NCI-H526 treated with DMSO at 0.1 percent for 48 hours (cell line): ENCODE results near the gene PPFIA3.

Source experiments
- DNase-seq: peaks from one replicate; lab custom pipeline; 2025; lab: John Stamatoyannopoulos, UW

PPFIA3 gene

GRCh38 chr19:49182848-49183375 is 63.6 kb downstream of the PPFIA3 start:
- DNase-seq: no peak

- no peak for DNase-seq
Measured at GRCh38 chr19:49186108-49186507, 66.8 kb downstream of the PPFIA3 start.

- no peak for DNase-seq
Measured at GRCh38 chr19:49188626-49189200, 69.4 kb downstream of the PPFIA3 start.

GRCh38 chr19:49189259-49189658 is 69.9 kb downstream of the PPFIA3 start:
- no peak for DNase-seq

- no peak for DNase-seq
Measured at GRCh38 chr19:49190781-49191180, 71.4 kb downstream of the PPFIA3 start.

GRCh38 chr19:49193822-49194394 is 74.6 kb downstream of the PPFIA3 start:
- DNase-seq: no peak

GRCh38 chr19:49194408-49194807 is 75.1 kb downstream of the PPFIA3 start:
- DNase-seq: no peak

- peak; percentile 37 for DNase-seq
Measured at GRCh38 chr19:49196527-49197240, 77.3 kb downstream of the PPFIA3 start.

- DNase-seq: no peak
Measured at GRCh38 chr19:49200238-49200862, 81.0 kb downstream of the PPFIA3 start.
